SIG-M5 (cell line): ENCODE measurements around the gene STX5.
"Not testable (repeated sequence)": the region's sequence is repeated elsewhere in the genome, so short reads cannot be mapped to it uniquely, and the experiment has no call there.

Experiments used
- DNase-seq: peaks from one replicate; lab custom pipeline; 2025; lab: John Stamatoyannopoulos, UW

Gene STX5

GRCh38 chr11:62786318-62787004, 45.4 kb downstream of the STX5 start:
- DNase-seq: no peak

- DNase-seq: no peak
Observed at GRCh38 chr11:62782753-62783152, 49.1 kb downstream of the STX5 start.

- DNase-seq: no peak
Observed at GRCh38 chr11:62778441-62778840, 53.4 kb downstream of the STX5 start.

- no peak for DNase-seq
Observed at GRCh38 chr11:62777389-62777788, 54.5 kb downstream of the STX5 start.

GRCh38 chr11:62775646-62776045, 56.2 kb downstream of the STX5 start:
- no peak for DNase-seq

GRCh38 chr11:62774407-62774806, 57.4 kb downstream of the STX5 start:
- DNase-seq: no peak

GRCh38 chr11:62771144-62772021, 60.5 kb downstream of the STX5 start, which contains the start of gene TAF6L:
TAF6L (plus strand) TSS chr11:62771396; CDS start chr11:62775784, 4,388 bp downstream.
- peak; percentile 71 for DNase-seq

- DNase-seq: no peak
Observed at GRCh38 chr11:62770778-62771143, 61.1 kb downstream of the STX5 start.

GRCh38 chr11:62760867-62761227, 71.0 kb downstream of the STX5 start:
- DNase-seq: not testable (repeated sequence)

GRCh38 chr11:62757846-62758788, 73.7 kb downstream of the STX5 start:
- no peak for DNase-seq
